Lower leg skin (tissue), 3 donors: Measurements from ENCODE around the gene C1QTNF4.

Experiments used
- POLR2A ChIP-seq, 2 donors: fragments of 450-650 bp; IDR thresholded peaks; one replicate each; pipeline ENCODE4 v1.6.1; 2016 to 2017; ENCODE audit warnings: antibody characterized with exemption in 2 of 2, mild to moderate bottlenecking in 1 of 2, moderate library complexity in 1 of 2
- TF ChIP-seq, protein P1 (sequence below), 3 donors: fragments of 450-650 bp; IDR thresholded peaks; one replicate each; pipeline ENCODE4 v1.5.1; 2016; ENCODE audit warnings: antibody characterized with exemption in 3 of 3, mild to moderate bottlenecking in 3 of 3, moderate library complexity in 2 of 3

- TF ChIP-seq, protein P1, sequence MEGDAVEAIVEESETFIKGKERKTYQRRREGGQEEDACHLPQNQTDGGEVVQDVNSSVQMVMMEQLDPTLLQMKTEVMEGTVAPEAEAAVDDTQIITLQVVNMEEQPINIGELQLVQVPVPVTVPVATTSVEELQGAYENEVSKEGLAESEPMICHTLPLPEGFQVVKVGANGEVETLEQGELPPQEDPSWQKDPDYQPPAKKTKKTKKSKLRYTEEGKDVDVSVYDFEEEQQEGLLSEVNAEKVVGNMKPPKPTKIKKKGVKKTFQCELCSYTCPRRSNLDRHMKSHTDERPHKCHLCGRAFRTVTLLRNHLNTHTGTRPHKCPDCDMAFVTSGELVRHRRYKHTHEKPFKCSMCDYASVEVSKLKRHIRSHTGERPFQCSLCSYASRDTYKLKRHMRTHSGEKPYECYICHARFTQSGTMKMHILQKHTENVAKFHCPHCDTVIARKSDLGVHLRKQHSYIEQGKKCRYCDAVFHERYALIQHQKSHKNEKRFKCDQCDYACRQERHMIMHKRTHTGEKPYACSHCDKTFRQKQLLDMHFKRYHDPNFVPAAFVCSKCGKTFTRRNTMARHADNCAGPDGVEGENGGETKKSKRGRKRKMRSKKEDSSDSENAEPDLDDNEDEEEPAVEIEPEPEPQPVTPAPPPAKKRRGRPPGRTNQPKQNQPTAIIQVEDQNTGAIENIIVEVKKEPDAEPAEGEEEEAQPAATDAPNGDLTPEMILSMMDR (IDR thresholded peaks at IDR 0.05), result no peak
- no peak for TF ChIP-seq POLR2A (IDR thresholded peaks at IDR 0.05)
Observed at GRCh38 chr11:47545298-47545697, 48.9 kb downstream of the C1QTNF4 start.
